Adrenal gland (tissue), 5 donors: Measurements from ENCODE around the gene KPNA1.

Experiments used
- POLR2A ChIP-seq, 2 donors: fragments of 450-650 bp; IDR thresholded peaks; one replicate each; pipeline ENCODE4 v1.6.1; 2017; ENCODE audit warnings: antibody characterized with exemption in 2 of 2, mild to moderate bottlenecking in 2 of 2, moderate library complexity in 1 of 2
- TF ChIP-seq, protein P1 (sequence below), 6 experiments: fragments of 450-650 bp in 4 of 6; fragments of 200-600 bp in 2 of 6; sonication (generic) in 1 of 6; IDR thresholded peaks; 1 replicate in 5 of 6; 2 replicates in 1 of 6; pipeline versions ENCODE4 v1.5.1 to v1.8.0; 2016 to 2021; ENCODE audit warnings: antibody characterized with exemption in 6 of 6, mild to moderate bottlenecking in 2 of 6, moderate library complexity in 1 of 6
- donor health status: DM: no; HTN: no; CAD: no.

DNA sequence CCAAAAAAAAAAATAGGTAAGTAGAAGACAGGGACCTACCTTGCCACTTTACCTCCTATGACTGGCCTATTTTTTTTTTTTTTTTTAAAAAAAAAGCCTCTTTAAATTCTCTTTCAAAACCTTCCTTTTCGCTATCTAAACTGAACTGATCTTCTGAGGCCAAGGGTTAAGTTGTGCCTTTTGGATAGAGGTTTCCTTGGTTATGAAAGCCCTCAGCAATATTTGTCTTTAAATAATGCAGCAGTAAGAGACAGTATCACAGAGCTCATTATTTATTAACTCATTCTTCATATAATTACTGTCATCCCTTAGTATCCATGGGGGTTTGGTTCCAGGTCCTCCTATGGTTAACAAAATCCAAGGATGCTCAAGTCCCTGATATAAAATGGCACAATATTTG lies 140.7 kb downstream of the KPNA1 start:
- TF ChIP-seq, protein P1, sequence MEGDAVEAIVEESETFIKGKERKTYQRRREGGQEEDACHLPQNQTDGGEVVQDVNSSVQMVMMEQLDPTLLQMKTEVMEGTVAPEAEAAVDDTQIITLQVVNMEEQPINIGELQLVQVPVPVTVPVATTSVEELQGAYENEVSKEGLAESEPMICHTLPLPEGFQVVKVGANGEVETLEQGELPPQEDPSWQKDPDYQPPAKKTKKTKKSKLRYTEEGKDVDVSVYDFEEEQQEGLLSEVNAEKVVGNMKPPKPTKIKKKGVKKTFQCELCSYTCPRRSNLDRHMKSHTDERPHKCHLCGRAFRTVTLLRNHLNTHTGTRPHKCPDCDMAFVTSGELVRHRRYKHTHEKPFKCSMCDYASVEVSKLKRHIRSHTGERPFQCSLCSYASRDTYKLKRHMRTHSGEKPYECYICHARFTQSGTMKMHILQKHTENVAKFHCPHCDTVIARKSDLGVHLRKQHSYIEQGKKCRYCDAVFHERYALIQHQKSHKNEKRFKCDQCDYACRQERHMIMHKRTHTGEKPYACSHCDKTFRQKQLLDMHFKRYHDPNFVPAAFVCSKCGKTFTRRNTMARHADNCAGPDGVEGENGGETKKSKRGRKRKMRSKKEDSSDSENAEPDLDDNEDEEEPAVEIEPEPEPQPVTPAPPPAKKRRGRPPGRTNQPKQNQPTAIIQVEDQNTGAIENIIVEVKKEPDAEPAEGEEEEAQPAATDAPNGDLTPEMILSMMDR (IDR thresholded peaks at IDR 0.05), result no peak
- no peak for TF ChIP-seq POLR2A (IDR thresholded peaks at IDR 0.05)
